ENCODE results near the gene BACH2. TPM values are rescaled to one million over a fixed set of nuclear protein-coding genes. Genes with fewer than 3 reads are reported as not detected.

Gene BACH2
- total RNA-seq, 1 donor from 2014 or later: 2.8 TPM

GRCh38 chr6:90238496-90239266 lies 58.0 kb downstream of the BACH2 start:
- no peak for DNase-seq (ENCODE audit: low read depth in 2 of 2)

DNA sequence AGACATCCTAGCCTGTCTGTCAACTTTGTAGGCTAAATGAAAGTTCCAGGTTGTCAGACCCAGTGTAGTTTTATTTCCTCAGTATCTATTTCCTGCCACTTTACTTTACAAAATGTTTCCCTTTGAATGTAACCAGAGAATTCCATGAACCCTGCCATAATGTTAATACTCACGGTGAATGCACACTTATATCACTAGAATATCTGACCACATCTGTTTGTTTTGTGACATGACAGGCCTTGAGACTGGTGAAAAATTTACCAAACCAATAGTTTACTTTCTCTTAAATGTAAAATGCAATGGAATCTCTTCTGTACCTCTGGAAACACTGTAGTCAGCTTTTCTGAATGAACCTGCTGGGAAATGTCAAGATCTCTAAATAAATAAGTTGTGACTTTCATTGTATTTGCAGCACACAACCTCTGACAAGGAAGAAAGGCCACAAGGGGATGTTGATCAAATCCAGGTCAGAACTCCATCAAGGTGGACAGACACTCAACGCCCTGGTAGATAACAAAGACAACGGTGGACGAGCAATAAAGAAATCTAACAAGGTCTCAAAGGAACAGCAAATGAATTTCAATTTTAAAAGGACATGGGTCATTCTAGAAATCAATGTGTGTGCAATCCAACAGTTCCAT lies 59.2 kb downstream of the BACH2 start:
- no peak for DNase-seq (ENCODE audit: low read depth in 2 of 2)

- peak in 1 of 2 donors; percentile 14 for DNase-seq (ENCODE audit: low read depth in 2 of 2)
Measured at GRCh38 chr6:90233994-90234393, 62.6 kb downstream of the BACH2 start.

- DNase-seq (ENCODE audit: low read depth in 2 of 2): no peak
Measured at GRCh38 chr6:90233213-90233612, 63.4 kb downstream of the BACH2 start.

DNA sequence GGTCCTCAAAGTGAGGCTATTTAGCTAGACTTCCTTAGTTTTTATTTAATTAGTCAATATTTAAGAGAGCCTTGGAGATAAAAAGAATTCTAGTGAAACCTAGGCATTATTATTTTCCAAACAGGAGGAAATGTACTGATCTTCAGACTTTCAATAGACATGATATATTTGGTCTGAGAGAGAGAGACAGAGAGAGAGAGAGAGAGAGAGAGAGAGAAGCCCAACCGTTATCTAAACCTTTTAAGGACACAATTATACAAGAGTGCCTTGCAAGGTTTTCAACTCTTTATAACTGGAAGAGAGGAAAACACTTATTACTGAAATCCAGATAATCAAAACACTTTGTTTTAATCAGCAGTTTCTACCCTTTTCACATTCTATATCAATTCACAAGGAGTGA lies 64.8 kb downstream of the BACH2 start:
- DNase-seq (ENCODE audit: low read depth in 2 of 2): no peak

- peak in 1 of 2 donors; percentile 49 for DNase-seq (ENCODE audit: low read depth in 2 of 2)
Measured at GRCh38 chr6:90231308-90231707, 65.3 kb downstream of the BACH2 start.

GRCh38 chr6:90230548-90231215 lies 66.0 kb downstream of the BACH2 start:
- peak; percentile 11 to 35 for DNase-seq (ENCODE audit: low read depth in 2 of 2)

GRCh38 chr6:90229331-90230010 lies 67.2 kb downstream of the BACH2 start:
- DNase-seq (ENCODE audit: low read depth in 2 of 2): no peak

- DNase-seq (ENCODE audit: low read depth in 2 of 2): no peak
Measured at GRCh38 chr6:90227673-90228072, 69.0 kb downstream of the BACH2 start.

DNA sequence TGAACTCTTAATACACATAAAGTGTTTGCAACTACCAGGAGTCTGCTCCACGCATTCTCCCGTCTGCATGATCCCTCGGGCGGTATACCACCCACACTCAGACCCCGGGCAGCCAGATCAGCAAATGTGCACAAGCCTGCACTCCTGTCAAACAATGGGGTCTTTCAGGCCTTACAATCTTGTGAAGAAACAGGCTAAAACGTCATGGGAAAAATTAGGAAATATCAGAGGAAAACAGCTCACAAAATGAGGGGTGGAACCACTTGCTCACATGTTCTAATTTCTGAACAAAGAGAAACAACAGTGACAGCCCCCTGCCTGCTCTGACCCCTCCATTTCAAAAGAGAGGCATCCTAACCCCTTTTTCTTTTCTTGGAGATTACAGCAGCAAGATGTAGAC lies 69.4 kb downstream of the BACH2 start:
- DNase-seq (ENCODE audit: low read depth in 2 of 2): no peak

GRCh38 chr6:90226257-90226656 lies 70.4 kb downstream of the BACH2 start:
- DNase-seq (ENCODE audit: low read depth in 2 of 2): peak in 1 of 2 donors; percentile 31

DNA sequence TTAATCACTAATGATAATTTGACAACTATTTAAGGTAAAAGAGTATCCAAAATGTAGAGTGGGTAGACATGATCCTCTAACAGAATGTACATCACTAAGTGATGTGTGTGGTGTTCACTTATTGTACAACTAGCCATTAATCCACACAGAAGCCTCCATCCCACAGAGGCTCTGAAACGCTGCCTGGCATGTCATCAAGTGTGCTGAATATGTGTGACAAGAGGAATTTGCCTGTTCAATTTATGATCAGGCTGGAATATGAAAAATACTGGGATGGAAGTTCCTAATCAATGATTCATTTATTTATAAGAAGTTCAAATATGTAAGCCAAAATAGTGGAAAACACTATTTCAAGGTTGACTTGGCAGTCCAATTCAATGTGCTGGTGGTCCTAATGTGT lies 72.4 kb downstream of the BACH2 start:
- DNase-seq (ENCODE audit: low read depth in 2 of 2): no peak

DNA sequence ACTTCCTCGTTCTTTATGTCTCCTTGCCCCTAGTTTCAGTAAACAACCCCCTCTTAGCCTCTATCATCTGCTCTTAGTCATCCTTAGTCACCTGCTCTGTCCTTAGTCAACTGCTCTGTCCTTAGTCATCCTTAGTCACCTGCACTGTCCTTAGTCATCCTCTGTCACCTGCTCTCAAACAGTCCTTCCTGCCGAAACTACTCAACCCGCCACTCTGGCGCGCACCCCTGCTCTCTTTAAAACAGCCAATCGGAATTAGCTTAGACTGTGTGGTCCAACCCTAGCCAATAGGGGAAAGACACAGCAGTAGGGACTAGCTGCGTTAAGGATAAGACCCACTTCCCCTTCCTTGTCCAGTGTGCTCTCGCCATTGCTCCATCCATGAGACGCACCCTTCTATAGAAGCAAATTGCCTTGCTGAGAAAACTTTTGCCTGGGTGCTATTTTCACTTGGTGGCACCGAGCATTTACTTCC lies 73.9 kb downstream of the BACH2 start:
- DNase-seq (ENCODE audit: low read depth in 2 of 2): no peak

DNA sequence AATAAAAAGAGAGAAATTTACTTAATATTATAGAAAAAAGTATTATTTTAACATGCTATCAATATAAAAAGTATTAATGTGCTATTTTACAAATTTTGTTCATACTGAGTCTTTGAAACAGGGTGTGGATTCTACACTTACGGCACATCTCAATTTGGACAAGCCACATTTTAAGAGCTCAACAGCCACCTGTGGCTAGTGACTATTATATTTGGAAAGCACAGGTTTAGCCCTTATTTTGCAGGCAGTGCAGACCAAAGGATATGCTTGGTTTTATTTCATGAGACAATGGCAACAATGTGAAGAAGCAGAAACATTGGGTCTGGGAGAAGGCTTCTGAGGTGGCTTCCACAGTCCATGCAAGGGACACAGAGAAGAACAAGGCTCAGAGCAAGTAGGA lies 74.6 kb downstream of the BACH2 start:
- DNase-seq (ENCODE audit: low read depth in 2 of 2): no peak

GRCh38 chr6:90221403-90221802 lies 75.2 kb downstream of the BACH2 start:
- DNase-seq (ENCODE audit: low read depth in 2 of 2): no peak

DNA sequence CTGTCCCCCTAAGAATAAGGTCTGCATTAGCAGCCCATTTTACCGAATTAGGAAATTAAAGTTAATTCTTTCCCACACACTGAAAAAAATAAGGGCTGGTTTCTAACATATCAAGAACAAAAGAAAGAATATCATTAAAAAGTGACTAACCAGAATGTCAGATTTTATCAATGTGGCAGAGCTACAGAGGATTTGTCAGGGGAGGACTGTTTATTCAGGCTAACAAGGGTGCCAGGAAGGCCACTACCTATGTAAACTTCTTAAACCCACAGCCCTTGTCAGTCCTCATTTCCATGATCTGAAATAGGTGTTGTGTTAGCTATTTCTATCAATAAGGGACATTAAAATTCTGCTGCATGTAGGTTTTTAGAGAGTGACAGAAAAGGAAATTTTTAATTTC lies 76.4 kb downstream of the BACH2 start:
- DNase-seq (ENCODE audit: low read depth in 2 of 2): peak in 1 of 2 donors; percentile 56

DNA sequence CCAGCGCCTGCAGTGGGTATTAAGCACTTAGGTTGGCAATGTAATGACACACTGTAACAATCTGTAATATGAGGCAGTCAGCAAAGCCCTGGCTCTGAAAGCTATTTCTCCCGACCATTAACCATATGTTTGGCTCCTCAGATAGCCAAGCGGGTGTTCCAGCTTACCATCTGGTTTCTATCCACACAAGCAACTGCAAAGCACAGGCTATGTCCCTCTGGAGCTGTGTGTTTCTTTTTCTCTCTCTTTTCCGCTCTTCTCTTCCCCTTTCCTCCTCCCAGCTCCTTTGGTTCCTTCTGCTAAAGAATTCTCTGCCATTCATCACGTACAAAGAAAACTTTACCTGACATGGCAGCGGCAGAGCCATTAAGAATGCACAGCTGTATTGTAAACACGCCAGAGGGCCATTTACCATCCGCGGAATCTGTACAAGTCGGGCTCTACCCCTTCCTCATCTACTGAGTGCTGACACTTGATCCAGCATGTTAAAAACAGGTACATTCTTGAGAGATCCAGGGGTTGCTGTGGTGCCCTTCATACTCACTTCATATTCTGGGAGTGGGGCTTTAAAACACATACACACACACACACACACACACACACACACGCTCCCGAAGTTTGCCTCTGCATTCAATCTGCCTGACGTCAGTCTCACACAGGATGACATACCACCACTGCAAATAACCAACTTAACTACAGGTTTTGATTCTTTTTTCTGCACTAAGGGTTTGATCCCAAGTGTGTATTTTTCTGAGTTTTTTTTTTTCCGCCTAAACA lies 77.2 kb downstream of the BACH2 start:
- peak; percentile 45 to 80 for DNase-seq (ENCODE audit: low read depth in 2 of 2)

GRCh38 chr6:90218959-90219208 lies 77.8 kb downstream of the BACH2 start:
- no peak for DNase-seq (ENCODE audit: low read depth in 2 of 2)

DNA sequence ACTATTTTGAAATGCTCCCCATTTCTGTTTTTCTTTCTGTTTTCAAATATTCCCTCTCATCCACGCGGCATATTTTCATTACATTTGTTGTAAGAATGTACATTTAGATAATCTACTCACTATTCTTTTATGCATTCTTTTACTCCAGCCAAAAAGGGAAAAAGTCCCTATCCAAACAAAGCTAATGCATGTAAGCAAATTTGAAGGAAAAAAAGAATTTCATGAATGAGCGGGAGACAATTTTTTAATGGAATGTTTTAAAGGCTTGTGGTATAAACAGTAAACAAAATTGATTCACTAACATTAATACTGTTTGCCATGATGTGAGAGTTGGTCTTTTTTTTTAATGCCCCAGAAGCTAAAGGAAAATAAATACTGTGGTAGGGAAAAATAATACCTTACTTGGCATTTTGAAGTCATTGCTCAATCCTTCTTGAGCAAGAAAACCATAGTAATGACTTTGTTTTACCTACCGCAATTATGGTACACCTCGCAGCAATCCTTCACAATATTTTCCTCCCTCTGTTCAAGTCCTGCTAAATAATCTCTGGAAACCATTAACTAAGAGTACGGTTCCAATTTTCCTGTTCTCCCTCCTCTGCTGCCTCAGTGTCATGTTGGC lies 79.0 kb downstream of the BACH2 start:
- no peak for DNase-seq (ENCODE audit: low read depth in 2 of 2)

GRCh38 chr6:90216072-90216977 lies 80.3 kb downstream of the BACH2 start:
- peak; percentile 27 to 47 for DNase-seq (ENCODE audit: low read depth in 2 of 2)

Measured in lung microvascular endothelial cell (primary cell).